ENCODE data around the gene ADCYAP1R1. TPM values are rescaled to one million over a fixed set of nuclear protein-coding genes. Genes with fewer than 3 reads are reported as not detected.

The ADCYAP1R1 gene
- total RNA-seq, 1 donor from 2014 or later = 9.0 TPM

DNA sequence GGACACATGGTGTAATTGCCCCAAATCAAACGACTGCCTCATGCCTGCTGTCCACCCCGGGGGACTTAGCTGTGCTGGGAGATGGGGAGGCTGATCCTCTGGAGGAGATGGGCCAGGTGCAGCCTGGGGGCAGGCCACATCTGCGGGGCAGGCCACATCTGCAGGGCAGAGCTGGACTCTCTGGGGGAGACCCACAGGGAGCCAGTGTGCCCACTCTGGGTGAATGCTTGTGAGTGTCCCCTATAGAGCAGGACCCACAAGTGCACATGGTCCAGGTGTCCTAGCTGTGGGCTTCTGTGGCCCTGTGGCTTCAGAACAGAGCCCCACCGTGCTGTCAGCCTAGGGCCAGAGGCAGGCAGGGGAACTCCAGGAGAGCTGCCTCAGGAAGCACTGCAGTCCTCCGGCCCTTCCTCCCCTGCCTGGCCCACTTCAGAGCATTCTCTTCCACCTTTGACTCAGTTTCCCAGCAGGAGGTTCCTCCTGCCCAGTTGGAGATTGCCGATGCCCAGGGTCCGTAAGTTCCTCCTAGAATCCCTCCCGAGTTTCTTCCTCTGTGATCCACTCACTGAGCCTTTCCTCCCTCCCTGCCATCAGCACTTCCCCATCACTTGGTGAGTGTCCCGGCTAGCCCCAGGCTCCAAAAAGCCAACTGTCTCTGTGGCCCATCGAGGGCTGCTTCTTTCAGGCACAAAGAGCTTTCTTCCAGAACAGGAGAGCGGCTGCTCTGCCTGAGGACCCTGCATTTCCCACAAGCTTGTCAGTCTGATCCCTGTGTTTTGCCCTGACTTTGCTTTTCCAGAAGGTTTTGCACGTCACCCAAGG lies 50.3 kb downstream of the ADCYAP1R1 start:
- Mint-ChIP-seq H3K9me3 (no peaks in the 10 kb centered on the region), H3K36me3 (ENCODE audit: low read depth) (no peaks in the 10 kb centered on the region), H3K4me3 (no peak overlapping the region), H3K27ac (ENCODE audit: unreplicated experiment) (no peak overlapping the region), H3K4me1 (peaks cover 2% of the 10 kb centered on the region), H3K27me3 (ENCODE audit: low read depth) (peaks cover 3% of the 10 kb centered on the region)
- no peak for DNase-seq (ENCODE audit: low read depth, low spot score)
- TF ChIP-seq, protein P1, sequence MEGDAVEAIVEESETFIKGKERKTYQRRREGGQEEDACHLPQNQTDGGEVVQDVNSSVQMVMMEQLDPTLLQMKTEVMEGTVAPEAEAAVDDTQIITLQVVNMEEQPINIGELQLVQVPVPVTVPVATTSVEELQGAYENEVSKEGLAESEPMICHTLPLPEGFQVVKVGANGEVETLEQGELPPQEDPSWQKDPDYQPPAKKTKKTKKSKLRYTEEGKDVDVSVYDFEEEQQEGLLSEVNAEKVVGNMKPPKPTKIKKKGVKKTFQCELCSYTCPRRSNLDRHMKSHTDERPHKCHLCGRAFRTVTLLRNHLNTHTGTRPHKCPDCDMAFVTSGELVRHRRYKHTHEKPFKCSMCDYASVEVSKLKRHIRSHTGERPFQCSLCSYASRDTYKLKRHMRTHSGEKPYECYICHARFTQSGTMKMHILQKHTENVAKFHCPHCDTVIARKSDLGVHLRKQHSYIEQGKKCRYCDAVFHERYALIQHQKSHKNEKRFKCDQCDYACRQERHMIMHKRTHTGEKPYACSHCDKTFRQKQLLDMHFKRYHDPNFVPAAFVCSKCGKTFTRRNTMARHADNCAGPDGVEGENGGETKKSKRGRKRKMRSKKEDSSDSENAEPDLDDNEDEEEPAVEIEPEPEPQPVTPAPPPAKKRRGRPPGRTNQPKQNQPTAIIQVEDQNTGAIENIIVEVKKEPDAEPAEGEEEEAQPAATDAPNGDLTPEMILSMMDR (conservative IDR thresholded peaks at IDR 0.05) = no peak

DNA sequence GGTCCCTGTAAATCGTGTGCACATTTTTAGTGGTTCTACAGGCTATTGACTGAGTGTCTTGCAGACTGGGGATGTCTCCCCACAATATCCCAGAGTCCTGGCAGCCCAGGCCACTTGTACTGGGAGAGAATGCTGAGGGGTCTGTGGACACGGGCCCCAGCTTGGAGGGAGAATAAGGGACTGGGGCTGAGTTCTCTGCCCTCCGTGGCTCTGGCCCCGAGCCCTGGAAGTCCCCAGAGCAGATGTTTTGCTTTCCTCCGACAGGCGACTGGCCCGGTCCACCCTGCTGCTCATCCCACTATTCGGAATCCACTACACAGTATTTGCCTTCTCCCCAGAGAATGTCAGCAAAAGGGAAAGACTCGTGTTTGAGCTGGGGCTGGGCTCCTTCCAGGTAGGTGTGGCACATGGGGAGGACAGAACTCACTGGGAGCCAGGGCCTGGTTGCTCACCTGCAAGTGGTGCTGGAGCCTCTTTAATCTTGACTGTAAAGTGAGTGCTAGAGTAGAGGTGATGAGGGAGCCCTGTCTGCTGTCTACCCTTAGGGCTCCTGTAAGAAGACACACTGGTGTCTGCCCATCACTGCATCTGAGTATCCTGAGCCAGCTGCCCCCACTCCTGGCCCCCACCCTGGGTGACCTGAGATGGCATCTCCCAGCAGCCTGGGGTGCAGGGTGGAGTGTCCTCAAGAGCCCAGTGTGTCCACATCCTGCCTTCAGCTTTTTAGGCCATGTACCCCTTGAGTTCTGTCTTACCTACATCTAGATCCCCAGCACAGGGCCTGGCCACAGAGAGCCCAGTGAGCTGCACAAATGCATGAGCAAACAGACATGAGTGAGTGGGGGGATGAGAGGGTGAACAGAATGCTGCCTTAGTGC lies 51.1 kb downstream of the ADCYAP1R1 start:
- TF ChIP-seq, protein P1 (conservative IDR thresholded peaks at IDR 0.05) = no peak
- no peak for DNase-seq (ENCODE audit: low read depth, low spot score)
- Mint-ChIP-seq H3K27me3 (ENCODE audit: low read depth) (peaks cover 3% of the 10 kb centered on the region), H3K4me3 (no peak overlapping the region), H3K27ac (ENCODE audit: unreplicated experiment) (peak overlapping the region; percentile 67), H3K9me3 (no peaks in the 10 kb centered on the region), H3K4me1 (no peaks in the 10 kb centered on the region), H3K36me3 (ENCODE audit: low read depth) (no peaks in the 10 kb centered on the region)

DNA sequence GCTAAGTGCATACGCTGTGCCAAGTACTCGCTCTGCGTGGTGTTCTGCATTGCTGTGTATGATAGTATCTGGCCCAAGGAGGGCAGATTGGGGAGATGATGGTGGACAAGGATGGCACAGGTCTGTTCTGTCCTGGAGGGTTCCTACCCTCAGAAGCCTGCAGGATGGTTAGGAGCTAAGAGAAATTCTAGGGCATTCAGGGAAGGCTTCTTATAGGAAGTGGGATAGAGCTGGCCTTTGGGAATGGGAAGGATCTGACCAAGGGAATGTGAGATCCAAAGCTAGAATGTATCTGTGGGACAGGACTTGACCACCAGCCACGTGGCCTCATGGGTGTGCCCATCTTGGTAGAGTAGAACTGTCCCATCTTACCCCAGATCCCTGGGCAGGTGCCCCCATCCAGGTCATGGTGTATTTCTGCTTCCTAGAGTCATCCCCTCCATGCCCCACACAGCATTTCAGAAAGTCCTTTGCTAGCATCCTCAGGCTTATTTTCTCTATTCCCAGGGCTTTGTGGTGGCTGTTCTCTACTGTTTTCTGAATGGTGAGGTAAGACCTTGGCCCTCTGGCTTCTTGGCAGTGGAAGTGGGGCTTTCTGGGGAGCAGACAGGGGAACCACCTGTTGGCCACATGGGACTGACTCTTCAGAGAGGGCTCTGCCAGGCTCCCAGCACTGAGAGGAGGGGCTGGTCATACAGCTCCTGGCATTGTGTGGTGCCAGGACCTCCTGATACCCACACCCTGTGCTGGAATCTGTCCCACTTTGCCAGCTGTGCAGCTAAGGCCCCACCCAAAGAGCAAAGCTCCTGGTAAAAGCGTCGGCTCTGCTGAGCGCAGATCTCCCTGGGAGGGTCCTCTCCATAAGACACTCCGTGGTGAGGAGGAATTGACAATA lies 52.5 kb downstream of the ADCYAP1R1 start:
- peak overlapping the region; percentile 27 for H3K27ac Mint-ChIP-seq (ENCODE audit: unreplicated experiment)
- no peaks in the 10 kb centered on the region for H3K4me1 Mint-ChIP-seq
- H3K27me3 Mint-ChIP-seq (ENCODE audit: low read depth) = peaks cover 3% of the 10 kb centered on the region
- H3K9me3 Mint-ChIP-seq = no peaks in the 10 kb centered on the region
- H3K36me3 Mint-ChIP-seq (ENCODE audit: low read depth) = no peaks in the 10 kb centered on the region
- no peak overlapping the region for H3K4me3 Mint-ChIP-seq
- DNase-seq (ENCODE audit: low read depth, low spot score) = no peak
- TF ChIP-seq, protein P1 (conservative IDR thresholded peaks at IDR 0.05) = no peak

- Mint-ChIP-seq H3K27me3 (ENCODE audit: low read depth) (peaks cover 3% of the 10 kb centered on the region), H3K9me3 (no peaks in the 10 kb centered on the region), H3K27ac (ENCODE audit: unreplicated experiment) (peak overlapping the region; percentile 27), H3K36me3 (ENCODE audit: low read depth) (no peaks in the 10 kb centered on the region), H3K4me1 (no peaks in the 10 kb centered on the region), H3K4me3 (no peak overlapping the region)
- DNase-seq (ENCODE audit: low read depth, low spot score) = no peak
- TF ChIP-seq, protein P1 (conservative IDR thresholded peaks at IDR 0.05) = no peak
Observed at GRCh38 chr7:31105256-31105950, 53.3 kb downstream of the ADCYAP1R1 start.
